Vagina (tissue), 2 donors: ENCODE data around the gene SPOCK3. TPM values are rescaled to one million over a fixed set of nuclear protein-coding genes. Genes with fewer than 3 reads are reported as not detected.

ENCODE experiments used
- DNase-seq, 2 donors: peaks; one replicate each; pipeline ENCODE4 v3.0.0-alpha.2; 2017; ENCODE audit errors: extremely low spot score in 2 of 2
- H3K27ac ChIP-seq: fragments of 200-600 bp; sonication (generic); one replicate; pipeline ENCODE4 v1.5.1; 2019
- H3K27me3 ChIP-seq: fragments of 200-600 bp; sonication (generic); one replicate; pipeline ENCODE4 v1.5.1; 2019
- H3K36me3 ChIP-seq, 2 donors: fragments of 200-600 bp; sonication (generic); one replicate each; pipeline ENCODE4 v1.5.1; 2017 to 2019
- H3K4me1 ChIP-seq: fragments of 200-600 bp; sonication (generic); one replicate; pipeline ENCODE4 v1.5.1; 2019
- H3K4me3 ChIP-seq, 2 donors: fragments of 200-600 bp; sonication (generic); 1 replicate in 1 of 2; 2 replicates in 1 of 2; pipeline ENCODE4 v1.5.1; 2016 to 2019
- H3K9me3 ChIP-seq: fragments of 200-600 bp; sonication (generic); one replicate; pipeline ENCODE4 v1.5.1; 2019
- CTCF ChIP-seq, 3 experiments: fragments of 450-650 bp in 2 of 3; fragments of 200-600 bp in 1 of 3; sonication (generic) in 1 of 3; IDR thresholded peaks; one replicate each; pipeline ENCODE4 v1.5.1; 2017 to 2019; ENCODE audit warnings: antibody characterized with exemption in 3 of 3, mild to moderate bottlenecking in 2 of 3, moderate library complexity in 2 of 3
- POLR2A ChIP-seq, 2 donors: fragments of 450-650 bp; IDR thresholded peaks; one replicate each; pipeline ENCODE4 v1.6.1; 2017; ENCODE audit warnings: antibody characterized with exemption in 2 of 2, mild to moderate bottlenecking in 2 of 2, moderate library complexity in 2 of 2
- POLR2AphosphoS5 ChIP-seq, 2 donors: sonication (generic); formaldehyde crosslinking; IDR thresholded peaks; one replicate each; pipeline ENCODE4 v1.9.0; 2017; ENCODE audit warnings: antibody characterized with exemption in 2 of 2, mild to moderate bottlenecking in 2 of 2, low read depth in 1 of 2; ENCODE audit not compliant: insufficient read depth in 1 of 2
- intact Hi-C: fragments of 100-400 bp; cut with DNase I; formaldehyde crosslinking; loops from one replicate; pipeline ENCODE4 v1.15.1; 2023
- total RNA-seq: library from RNA; depleted of rRNA; stranded (reverse); fragments of >200 nt; gene quantifications from one replicate; pipeline ENCODE4 v1.2.3, GENCODE V29; 2016

SPOCK3 gene
- total RNA-seq, 1 donor from 2014 or later = 0.74 TPM

GRCh38 chr4:167222099-167222498, 12.2 kb downstream of the SPOCK3 start:
- Histone ChIP-seq H3K27me3 (no peaks in the 10 kb centered on the region), H3K4me3 (no peak overlapping the region), H3K36me3 (no peaks in the 10 kb centered on the region), H3K4me1 (no peaks in the 10 kb centered on the region), H3K27ac (no peak overlapping the region), H3K9me3 (no peaks in the 10 kb centered on the region)
- DNase-seq = no peak
- intact Hi-C loops = no loop called here
- TF ChIP-seq POLR2AphosphoS5 (IDR thresholded peaks at IDR 0.05; ENCODE audit: insufficient read depth in 1 of 2, low read depth in 1 of 2) (no peak), POLR2A (IDR thresholded peaks at IDR 0.05) (no peak), CTCF (IDR thresholded peaks at IDR 0.05) (no peak)

GRCh38 chr4:167221084-167221483, 13.2 kb downstream of the SPOCK3 start:
- H3K27ac ChIP-seq = no peak overlapping the region
- H3K9me3 ChIP-seq = no peaks in the 10 kb centered on the region
- intact Hi-C loops = no loop called here
- DNase-seq = no peak
- no peaks in the 10 kb centered on the region for H3K36me3 ChIP-seq
- TF ChIP-seq CTCF (IDR thresholded peaks at IDR 0.05) (no peak), POLR2A (IDR thresholded peaks at IDR 0.05) (no peak), POLR2AphosphoS5 (IDR thresholded peaks at IDR 0.05; ENCODE audit: insufficient read depth in 1 of 2, low read depth in 1 of 2) (no peak)
- H3K4me1 ChIP-seq = no peaks in the 10 kb centered on the region
- no peak overlapping the region for H3K4me3 ChIP-seq
- no peaks in the 10 kb centered on the region for H3K27me3 ChIP-seq

GRCh38 chr4:167218022-167218608, 16.2 kb downstream of the SPOCK3 start:
- no peaks in the 10 kb centered on the region for H3K27me3 ChIP-seq
- no peak for DNase-seq
- TF ChIP-seq CTCF (IDR thresholded peaks at IDR 0.05) (no peak), POLR2AphosphoS5 (IDR thresholded peaks at IDR 0.05; ENCODE audit: insufficient read depth in 1 of 2, low read depth in 1 of 2) (no peak), POLR2A (IDR thresholded peaks at IDR 0.05) (no peak)
- H3K4me3 ChIP-seq = no peak overlapping the region
- H3K27ac ChIP-seq = no peak overlapping the region
- intact Hi-C loops = no loop called here
- H3K36me3 ChIP-seq = no peaks in the 10 kb centered on the region
- H3K9me3 ChIP-seq = no peaks in the 10 kb centered on the region
- no peaks in the 10 kb centered on the region for H3K4me1 ChIP-seq

GRCh38 chr4:167216783-167217182, 17.5 kb downstream of the SPOCK3 start:
- no peaks in the 10 kb centered on the region for H3K9me3 ChIP-seq
- H3K27ac ChIP-seq = no peak overlapping the region
- intact Hi-C loops = no loop called here
- H3K36me3 ChIP-seq = no peaks in the 10 kb centered on the region
- TF ChIP-seq POLR2AphosphoS5 (IDR thresholded peaks at IDR 0.05; ENCODE audit: insufficient read depth in 1 of 2, low read depth in 1 of 2) = no peak
- no peak for TF ChIP-seq CTCF (IDR thresholded peaks at IDR 0.05)
- no peak for TF ChIP-seq POLR2A (IDR thresholded peaks at IDR 0.05)
- no peaks in the 10 kb centered on the region for H3K4me1 ChIP-seq
- H3K27me3 ChIP-seq = no peaks in the 10 kb centered on the region
- DNase-seq = no peak
- H3K4me3 ChIP-seq = no peak overlapping the region

- TF ChIP-seq CTCF (IDR thresholded peaks at IDR 0.05) = no peak
- no peak for TF ChIP-seq POLR2A (IDR thresholded peaks at IDR 0.05)
- no peak for TF ChIP-seq POLR2AphosphoS5 (IDR thresholded peaks at IDR 0.05; ENCODE audit: insufficient read depth in 1 of 2, low read depth in 1 of 2)
- no peak overlapping the region for H3K27ac ChIP-seq
- DNase-seq = no peak
- H3K27me3 ChIP-seq = no peaks in the 10 kb centered on the region
- H3K4me3 ChIP-seq = no peak overlapping the region
- H3K36me3 ChIP-seq = no peaks in the 10 kb centered on the region
- no peaks in the 10 kb centered on the region for H3K9me3 ChIP-seq
- H3K4me1 ChIP-seq = no peaks in the 10 kb centered on the region
- intact Hi-C loops = no loop called here
These were observed 24.1 kb downstream of the SPOCK3 start for GRCh38 chr4:167210166-167210565.
